IMR-90 (cell line): Measurements from ENCODE around the gene CD2. TPM values are rescaled to one million over a fixed set of nuclear protein-coding genes. Genes with fewer than 3 reads are reported as not detected.

Source experiments
- ATAC-seq: fragments of 200-7000 bp; cut with Tn5 transposase; 2 replicates; pipeline ENCODE4 v1.9.1; 2020; ENCODE audit warnings: low read depth, mild to moderate bottlenecking, moderate library complexity
- BruUV-seq: library from RNA; stranded (reverse); fragments of 400-500 nt; replicated peaks from 2 replicates; lab custom pipeline; 2021; lab: Mats Ljungman, UMichigan
- CTCF ChIA-PET: fragments of 300-600 bp; formaldehyde crosslinking; extraction: SDS; loops from one replicate; lab custom pipeline; 2021; ENCODE audit warnings: antibody characterized with exemption; lab: Yijun Ruan, JAX
- POLR2A ChIA-PET: fragments of 300-600 bp; sonication (Branson Sonifier 250); formaldehyde crosslinking; loops from one replicate; lab custom pipeline; 2022; ENCODE audit warnings: antibody characterized with exemption; ENCODE audit not compliant: unreplicated experiment; lab: Charles Lee
- DNase-seq: peaks from one replicate; pipeline ENCODE4 v3.0.0; 2013
- H2AFZ ChIP-seq: replicated peaks from 2 replicates; pipeline ENCODE3; 2013; ENCODE audit warnings: low read length, mild to moderate bottlenecking; ENCODE audit not compliant: poor library complexity
- H2AK5ac ChIP-seq: 2 replicates; pipeline ENCODE4 v1.6.1; 2013; ENCODE audit warnings: low read depth, low read length, inconsistent platforms
- H2AK9ac ChIP-seq: replicated peaks from 2 replicates; pipeline ENCODE3; 2013; ENCODE audit warnings: mild to moderate bottlenecking, low read depth, low read length, moderate library complexity; ENCODE audit not compliant: poor library complexity
- H2BK120ac ChIP-seq: 2 replicates; pipeline ENCODE4 v1.6.1; 2013; ENCODE audit warnings: low read depth, low read length, inconsistent platforms
- H2BK15ac ChIP-seq: 3 replicates; pipeline ENCODE4 v1.6.1; 2013; ENCODE audit warnings: low read depth, low read length, inconsistent platforms
- H2BK20ac ChIP-seq: 2 replicates; pipeline ENCODE4 v1.6.1; 2013; ENCODE audit warnings: low read depth, mild to moderate bottlenecking, inconsistent platforms, low read length, moderate library complexity
- H2BK5ac ChIP-seq: 2 replicates; pipeline ENCODE4 v1.6.1; 2013; ENCODE audit warnings: mild to moderate bottlenecking, low read depth, low read length, inconsistent platforms; ENCODE audit not compliant: poor library complexity, severe bottlenecking
- H3K14ac ChIP-seq: replicated peaks from 2 replicates; pipeline ENCODE4 v1.6.1; 2013; ENCODE audit warnings: low read depth, low read length, inconsistent platforms
- H3K18ac ChIP-seq: 2 replicates; pipeline ENCODE4 v1.6.1; 2013; ENCODE audit warnings: low read depth, low read length, control low read depth
- H3K23ac ChIP-seq: 2 replicates; pipeline ENCODE4 v1.6.1; 2013; ENCODE audit warnings: low read depth, low read length, inconsistent platforms
- H3K27ac ChIP-seq: 2 replicates; pipeline ENCODE4 v1.5.1; 2013; ENCODE audit warnings: mild to moderate bottlenecking, control low read depth, low read length; ENCODE audit not compliant: insufficient read depth
- H3K27me3 ChIP-seq: 2 replicates; pipeline ENCODE4 v1.6.1; 2013; ENCODE audit warnings: low read length; ENCODE audit not compliant: control insufficient read depth, insufficient read depth
- H3K36me3 ChIP-seq: 2 replicates; pipeline ENCODE4 v1.6.1; 2013; ENCODE audit warnings: low read length, mixed read lengths; ENCODE audit not compliant: control insufficient read depth, insufficient read depth
- H3K4ac ChIP-seq: 2 replicates; pipeline ENCODE4 v1.6.1; 2013; ENCODE audit warnings: low read depth, low read length, inconsistent platforms
- H3K4me1 ChIP-seq: 2 replicates; pipeline ENCODE4 v1.6.1; 2013; ENCODE audit warnings: low read length, mixed read lengths; ENCODE audit not compliant: control insufficient read depth, insufficient read depth
- H3K4me2 ChIP-seq: 2 replicates; pipeline ENCODE4 v1.6.1; 2013; ENCODE audit warnings: low read depth, mild to moderate bottlenecking, control low read depth, low read length, moderate library complexity
- H3K4me3 ChIP-seq: 2 replicates; pipeline ENCODE4 v1.5.1; 2013; ENCODE audit warnings: low read depth, mild to moderate bottlenecking, control low read depth, low read length, moderate library complexity; ENCODE audit not compliant: insufficient read depth
- H3K56ac ChIP-seq: 2 replicates; pipeline ENCODE4 v1.6.1; 2013; ENCODE audit warnings: low read length, inconsistent platforms; ENCODE audit not compliant: insufficient read depth; ENCODE audit errors: extremely low read depth
- H3K79me1 ChIP-seq, 2 experiments: 2 replicates each; pipeline ENCODE4 v1.6.1; 2013; ENCODE audit warnings: low read length in 2 of 2, inconsistent platforms in 1 of 2, low read depth in 1 of 2
- H3K9ac ChIP-seq: 2 replicates; pipeline ENCODE4 v1.6.1; 2013; ENCODE audit warnings: low read depth, low read length, control low read depth
- H3K9me1 ChIP-seq: 2 replicates; pipeline ENCODE4 v1.6.1; 2013; ENCODE audit warnings: low read length, inconsistent platforms; ENCODE audit not compliant: insufficient read depth
- H3K9me3 ChIP-seq: 2 replicates; pipeline ENCODE4 v1.6.1; 2013; ENCODE audit warnings: low read length; ENCODE audit not compliant: control insufficient read depth, insufficient read depth
- H4K20me1 ChIP-seq: 2 replicates; pipeline ENCODE4 v1.6.1; 2013; ENCODE audit warnings: low read length, inconsistent platforms; ENCODE audit not compliant: insufficient read depth
- H4K5ac ChIP-seq: 2 replicates; pipeline ENCODE4 v1.6.1; 2013; ENCODE audit warnings: mild to moderate bottlenecking, low read depth, low read length, control low read depth
- H4K8ac ChIP-seq, 2 experiments: 2 replicates each; pipeline ENCODE4 v1.6.1; 2013; ENCODE audit warnings: low read depth in 2 of 2, low read length in 2 of 2, control low read depth in 1 of 2, inconsistent platforms in 1 of 2
- H4K91ac ChIP-seq: 2 replicates; pipeline ENCODE4 v1.6.1; 2013; ENCODE audit warnings: low read depth, low read length, inconsistent platforms; ENCODE audit not compliant: insufficient read depth
- BHLHE40 ChIP-seq: fragments of 150-350 bp; IDR thresholded peaks from 2 replicates; pipeline ENCODE4 v1.6.1; 2016; ENCODE audit warnings: mild to moderate bottlenecking, low read depth, low read length
- CEBPB ChIP-seq: IDR thresholded peaks from 2 replicates; pipeline ENCODE4 v1.6.1; 2012; ENCODE audit warnings: low read depth, low read length, improper control_type of control experiment
- RCOR1 ChIP-seq: IDR thresholded peaks from 2 replicates; pipeline ENCODE4 v1.6.1; 2012; ENCODE audit warnings: mild to moderate bottlenecking, low read length, improper control_type of control experiment; ENCODE audit not compliant: insufficient replicate concordance
- USF2 ChIP-seq: fragments of 150-350 bp; IDR thresholded peaks from 2 replicates; pipeline ENCODE4 v1.6.1; 2017; ENCODE audit warnings: mild to moderate bottlenecking, antibody characterized with exemption, low read length, low read depth
- WGBS, 2 experiments: methylation state at CpG; one replicate each; pipeline versions ENCODE4 v1.1.5 to v1.1.7; 2013; ENCODE audit warnings: missing lambda C conversion rate in 2 of 2; ENCODE audit not compliant: insufficient read length in 1 of 2; ENCODE audit errors: extremely low coverage in 2 of 2; 5-methylcytosine and 5-hydroxymethylcytosine counted together
- dilution Hi-C: fragments of 300-500 bp; cut with HindIII; formaldehyde crosslinking; loops from one replicate; pipeline ENCODE4 v1.14.3; 2018; ENCODE audit warnings: low sequenced_read_pairs; ENCODE audit not compliant: unreplicated experiment
- in situ Hi-C: fragments of 300-500 bp; cut with MboI; formaldehyde crosslinking; loops from 3 replicates; pipeline ENCODE4 v1.14.3; 2019; ENCODE audit warnings: low sequenced_read_pairs, inconsistent platforms, mixed read lengths
- intact Hi-C: fragments of 100-400 bp; cut with micrococcal nuclease; formaldehyde crosslinking; loops from 2 replicates; pipeline ENCODE4 v1.10.0; 2022
- polyA plus RNA-seq, 3 experiments: library from polyadenylated mRNA; depleted of rRNA; stranded (reverse); fragments of >200 nt; gene quantifications; 2 replicates each; pipeline ENCODE4 v1.2.3, GENCODE V29; 2012; ENCODE audit warnings: low replicate concordance in 1 of 3
- total RNA-seq: library from RNA; depleted of rRNA; stranded (reverse); fragments of >200 nt; gene quantifications from 2 replicates; pipeline ENCODE4 v1.2.3, GENCODE V29; 2012

The CD2 gene
- total and polyA plus RNA-seq, 2 of the 4 experiments (the other 2 are of a cell fraction) = not detected

GRCh38 chr1:116762781-116763115, 8.5 kb downstream of the CD2 start:
- H4K91ac ChIP-seq = no peak overlapping the region
- ATAC-seq (no peak), DNase-seq (no peak)
- H3K9ac ChIP-seq = no peak overlapping the region
- H3K4me1 ChIP-seq = no peaks in the 10 kb centered on the region
- H2BK5ac ChIP-seq = no peak overlapping the region
- H4K8ac ChIP-seq = no peak overlapping the region
- no peak overlapping the region for H2AFZ ChIP-seq
- H3K4me2 ChIP-seq = no peak overlapping the region
- in situ Hi-C loops = no loop called here
- no peak overlapping the region for H3K27ac ChIP-seq
- H3K79me1 ChIP-seq = no peaks in the 10 kb centered on the region
- no peaks in the 10 kb centered on the region for H3K36me3 ChIP-seq
- no peak overlapping the region for H4K5ac ChIP-seq
- no peak overlapping the region for H3K4me3 ChIP-seq
- H3K14ac ChIP-seq = no peak overlapping the region
- H2BK15ac ChIP-seq = no peak overlapping the region
- WGBS, 2 experiments = 60% methylated on average over 1 of the region's 3 CpGs; no CpG with 5 or more reads in 1 of the 2 experiments
- H2AK9ac ChIP-seq = no peak overlapping the region
- ChIA-PET POLR2A (no interaction called here), CTCF (no interaction called here)
- intact Hi-C loops = no loop called here
- H3K56ac ChIP-seq = no peak overlapping the region
- H2BK20ac ChIP-seq = no peak overlapping the region
- no peak overlapping the region for H3K4ac ChIP-seq
- no peaks in the 10 kb centered on the region for H3K9me3 ChIP-seq
- no peak overlapping the region for H3K23ac ChIP-seq
- TF ChIP-seq USF2 (no peak), BHLHE40 (no peak), CEBPB (no peak), RCOR1 (no peak)
- no peaks in the 10 kb centered on the region for H3K27me3 ChIP-seq
- no peak overlapping the region for H2AK5ac ChIP-seq
- H2BK120ac ChIP-seq = no peak overlapping the region
- H3K18ac ChIP-seq = no peak overlapping the region
- H4K20me1 ChIP-seq = no peaks in the 10 kb centered on the region
- no TSS peak for BruUV-seq
- dilution Hi-C loops = no loop called here
- no peaks in the 10 kb centered on the region for H3K9me1 ChIP-seq
